ENCODE results near the gene HRH2. TPM values are rescaled to one million over a fixed set of nuclear protein-coding genes. Genes with fewer than 3 reads are reported as not detected.

The HRH2 gene
- total RNA-seq, 1 experiment from 2014 or later, result 3.3 TPM

DNA sequence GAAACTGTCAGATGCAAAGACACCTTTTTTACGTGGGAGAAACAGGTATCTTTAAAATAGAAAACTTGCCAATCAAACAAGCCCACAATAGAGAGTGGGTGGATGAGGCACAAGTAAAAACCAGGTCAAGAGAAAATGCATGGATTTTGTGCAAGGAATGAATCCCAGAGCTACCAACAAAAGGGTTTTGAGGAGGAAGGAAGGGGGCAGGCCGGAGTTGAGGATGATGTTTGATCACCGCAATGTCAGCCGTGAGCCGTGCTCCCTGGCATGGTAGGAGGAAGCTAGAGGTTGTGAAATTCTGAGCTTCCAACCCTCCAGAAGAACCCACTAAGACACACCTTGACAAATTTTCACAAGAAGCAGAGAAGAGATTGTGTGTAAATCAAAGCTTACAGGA, 53.2 kb downstream of the HRH2 start:
- DNase-seq, result no peak
- H2BK5ac ChIP-seq (ENCODE audit: insufficient read length, low read length), result no peak overlapping the region
- H3K4me1 ChIP-seq (ENCODE audit: insufficient read depth, low read length), result no peaks in the 10 kb centered on the region
- H3K27me3 ChIP-seq (ENCODE audit: insufficient read depth, low read length), result no peaks in the 10 kb centered on the region
- H3T11ph ChIP-seq (ENCODE audit: low read length), result no peak overlapping the region
- H3K4me2 ChIP-seq (ENCODE audit: insufficient read depth, insufficient read length, low read length), result no peak overlapping the region
- no peak overlapping the region for H4K8ac ChIP-seq (replicated peaks; ENCODE audit: insufficient read length, low read depth, low read length)
- Mint-ChIP-seq H3K4me3 (no peak overlapping the region), H3K36me3 (ENCODE audit: insufficient read depth in 1 of 3, low read depth in 3 of 3) (peaks cover 15 to 38% (median 23%) of the 10 kb centered on the region in 3 experiments), H3K27me3 (ENCODE audit: low read depth) (peaks cover 14% of the 10 kb centered on the region), H3K27ac (no peak overlapping the region), H3K9me3 (peaks cover 17 to 23% of the 10 kb centered on the region in 2 experiments; a peak in 4 of 5 replicates), H3K4me1 (peaks cover under 1% of the 10 kb centered on the region in 2 experiments; a peak in 2 of 4 replicates)
- H3K9ac ChIP-seq (ENCODE audit: extremely low read depth, insufficient read length, low read length), result no peak overlapping the region
- no peak overlapping the region for H4K5ac ChIP-seq (ENCODE audit: insufficient read length, low read depth, low read length)
- H3K56ac ChIP-seq (ENCODE audit: insufficient read length, low read depth, low read length), result no peak overlapping the region
- no peak overlapping the region for H2AFZ ChIP-seq (ENCODE audit: low read length)
- no peak overlapping the region for H2BK12ac ChIP-seq (ENCODE audit: insufficient read length, low read depth, low read length)
- no peaks in the 10 kb centered on the region for H3K9me3 ChIP-seq (ENCODE audit: control insufficient read depth, low read depth, low read length)
- H2BK15ac ChIP-seq (ENCODE audit: low read depth, low read length), result no peak overlapping the region
- H2BK120ac ChIP-seq (ENCODE audit: low read depth, low read length, poor library complexity, severe bottlenecking), result no peak overlapping the region
- no peak overlapping the region for H3K27ac ChIP-seq (ENCODE audit: insufficient read length, low read depth, low read length)
- no peaks in the 10 kb centered on the region for H3K79me2 ChIP-seq (ENCODE audit: insufficient read depth, low read length)
- WGBS (ENCODE audit: extremely low coverage, insufficient read length, low lambda C conversion rate), result no CpG with 5 or more reads among the region's 5 CpGs
- H3K23me2 ChIP-seq (ENCODE audit: insufficient read length, low read depth, low read length, poor library complexity, severe bottlenecking), result no peaks in the 10 kb centered on the region
- H3K79me1 ChIP-seq (ENCODE audit: insufficient read depth, low read depth, low read length, poor library complexity, severe bottlenecking), result no peaks in the 10 kb centered on the region
- no peak overlapping the region for H3K18ac ChIP-seq (ENCODE audit: insufficient read length, low read depth, low read length)
- no peak overlapping the region for H3K4ac ChIP-seq (ENCODE audit: low read depth, low read length)
- H4K20me1 ChIP-seq (ENCODE audit: control insufficient read depth, insufficient read depth, insufficient read length), result no peaks in the 10 kb centered on the region
- H4K91ac ChIP-seq (ENCODE audit: insufficient read length, low read depth, low read length), result no peak overlapping the region
- H3K14ac ChIP-seq (ENCODE audit: insufficient read depth, low read length), result no peak overlapping the region
- H3K23ac ChIP-seq (ENCODE audit: insufficient read length, low read depth, low read length), result no peak overlapping the region
- no peak overlapping the region for H2BK20ac ChIP-seq (ENCODE audit: low read depth, low read length, poor library complexity, severe bottlenecking)
- TF ChIP-seq, protein P1, sequence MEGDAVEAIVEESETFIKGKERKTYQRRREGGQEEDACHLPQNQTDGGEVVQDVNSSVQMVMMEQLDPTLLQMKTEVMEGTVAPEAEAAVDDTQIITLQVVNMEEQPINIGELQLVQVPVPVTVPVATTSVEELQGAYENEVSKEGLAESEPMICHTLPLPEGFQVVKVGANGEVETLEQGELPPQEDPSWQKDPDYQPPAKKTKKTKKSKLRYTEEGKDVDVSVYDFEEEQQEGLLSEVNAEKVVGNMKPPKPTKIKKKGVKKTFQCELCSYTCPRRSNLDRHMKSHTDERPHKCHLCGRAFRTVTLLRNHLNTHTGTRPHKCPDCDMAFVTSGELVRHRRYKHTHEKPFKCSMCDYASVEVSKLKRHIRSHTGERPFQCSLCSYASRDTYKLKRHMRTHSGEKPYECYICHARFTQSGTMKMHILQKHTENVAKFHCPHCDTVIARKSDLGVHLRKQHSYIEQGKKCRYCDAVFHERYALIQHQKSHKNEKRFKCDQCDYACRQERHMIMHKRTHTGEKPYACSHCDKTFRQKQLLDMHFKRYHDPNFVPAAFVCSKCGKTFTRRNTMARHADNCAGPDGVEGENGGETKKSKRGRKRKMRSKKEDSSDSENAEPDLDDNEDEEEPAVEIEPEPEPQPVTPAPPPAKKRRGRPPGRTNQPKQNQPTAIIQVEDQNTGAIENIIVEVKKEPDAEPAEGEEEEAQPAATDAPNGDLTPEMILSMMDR (conservative IDR thresholded peaks at IDR 0.05), result no peak
- no peak overlapping the region for H2AK5ac ChIP-seq (ENCODE audit: insufficient read length, low read length)
